H9 (cell line): ENCODE measurements around the gene KL. TPM values are rescaled to one million over a fixed set of nuclear protein-coding genes. Genes with fewer than 3 reads are reported as not detected.
A peak's percentile ranks its signal among the peaks of the same experiment; 100 is the strongest.

Experiments
- DNase-seq: peaks from one replicate; pipeline ENCODE4 v3.0.0-alpha.2; 2017
- H2AFZ ChIP-seq: one replicate; pipeline ENCODE4 v1.6.1; 2013; ENCODE audit warnings: mild to moderate bottlenecking, low read length, control low read depth, moderate library complexity
- H2AK5ac ChIP-seq: 2 replicates; pipeline ENCODE4 v1.6.1; 2013; ENCODE audit warnings: low read length, control low read depth, mixed read lengths; ENCODE audit not compliant: insufficient read length
- H2BK120ac ChIP-seq: one replicate; pipeline ENCODE4 v1.6.1; 2013; ENCODE audit warnings: low read depth, mild to moderate bottlenecking, low read length, control low read depth, inconsistent platforms; ENCODE audit not compliant: poor library complexity, severe bottlenecking
- H2BK12ac ChIP-seq: 2 replicates; pipeline ENCODE4 v1.6.1; 2013; ENCODE audit warnings: low read length, control low read depth, mixed read lengths, low read depth; ENCODE audit not compliant: insufficient read length
- H2BK15ac ChIP-seq: 2 replicates; pipeline ENCODE4 v1.6.1; 2013; ENCODE audit warnings: low read depth, low read length, control low read depth
- H2BK20ac ChIP-seq: one replicate; pipeline ENCODE4 v1.6.1; 2013; ENCODE audit warnings: low read depth, mild to moderate bottlenecking, low read length, control low read depth, inconsistent platforms; ENCODE audit not compliant: poor library complexity, severe bottlenecking
- H2BK5ac ChIP-seq: 2 replicates; pipeline ENCODE4 v1.6.1; 2013; ENCODE audit warnings: low read length, control low read depth, mixed read lengths; ENCODE audit not compliant: insufficient read length
- H3K14ac ChIP-seq: 2 replicates; pipeline ENCODE4 v1.6.1; 2013; ENCODE audit warnings: low read length, control low read depth; ENCODE audit not compliant: insufficient read depth
- H3K18ac ChIP-seq: 2 replicates; pipeline ENCODE4 v1.6.1; 2013; ENCODE audit warnings: low read depth, mild to moderate bottlenecking, mixed read lengths, low read length, control low read depth; ENCODE audit not compliant: insufficient read length
- H3K23ac ChIP-seq: 2 replicates; pipeline ENCODE4 v1.6.1; 2013; ENCODE audit warnings: low read length, control low read depth, mixed read lengths, low read depth; ENCODE audit not compliant: insufficient read length
- H3K23me2 ChIP-seq: 2 replicates; pipeline ENCODE4 v1.6.1; 2013; ENCODE audit warnings: low read depth, mild to moderate bottlenecking, mixed read lengths, low read length, control low read depth; ENCODE audit not compliant: insufficient read length, poor library complexity, severe bottlenecking
- H3K27ac ChIP-seq: 2 replicates; pipeline ENCODE4 v1.5.1; 2013; ENCODE audit warnings: low read length, control low read depth, mixed read lengths, low read depth; ENCODE audit not compliant: insufficient read length
- H3K27me3 ChIP-seq: 2 replicates; pipeline ENCODE4 v1.6.1; 2013; ENCODE audit warnings: low read length, control low read depth, inconsistent platforms; ENCODE audit not compliant: insufficient read depth
- H3K4ac ChIP-seq: 2 replicates; pipeline ENCODE4 v1.6.1; 2013; ENCODE audit warnings: low read depth, mild to moderate bottlenecking, control low read depth, inconsistent platforms, low read length, moderate library complexity
- H3K4me1 ChIP-seq: 2 replicates; pipeline ENCODE4 v1.6.1; 2013; ENCODE audit warnings: low read length, control low read depth, inconsistent platforms; ENCODE audit not compliant: insufficient read depth
- H3K4me2 ChIP-seq: 2 replicates; pipeline ENCODE4 v1.6.1; 2013; ENCODE audit warnings: low read length, control low read depth, mixed read lengths; ENCODE audit not compliant: insufficient read length, insufficient read depth
- H3K56ac ChIP-seq: 2 replicates; pipeline ENCODE4 v1.6.1; 2013; ENCODE audit warnings: low read depth, mild to moderate bottlenecking, mixed read lengths, low read length, control low read depth; ENCODE audit not compliant: insufficient read length
- H3K79me1 ChIP-seq: 2 replicates; pipeline ENCODE4 v1.6.1; 2013; ENCODE audit warnings: low read depth, mild to moderate bottlenecking, moderate library complexity, low read length, control low read depth, inconsistent platforms; ENCODE audit not compliant: insufficient read depth, poor library complexity, severe bottlenecking
- H3K79me2 ChIP-seq: 2 replicates; pipeline ENCODE4 v1.6.1; 2013; ENCODE audit warnings: low read length, control low read depth, inconsistent platforms; ENCODE audit not compliant: insufficient read depth
- H3K9ac ChIP-seq: 2 replicates; pipeline ENCODE4 v1.6.1; 2013; ENCODE audit warnings: low read length, control low read depth, mixed read lengths; ENCODE audit not compliant: insufficient read length; ENCODE audit errors: extremely low read depth
- H3K9me3 ChIP-seq: one replicate; pipeline ENCODE4 v1.6.1; 2013; ENCODE audit warnings: low read depth, low read length, inconsistent platforms; ENCODE audit not compliant: control insufficient read depth
- H3T11ph ChIP-seq: one replicate; pipeline ENCODE4 v1.6.1; 2013; ENCODE audit warnings: mild to moderate bottlenecking, low read length, control low read depth, inconsistent platforms
- H4K20me1 ChIP-seq: one replicate; pipeline ENCODE4 v1.6.1; 2013; ENCODE audit not compliant: control insufficient read depth, insufficient read length, insufficient read depth
- H4K5ac ChIP-seq: 2 replicates; pipeline ENCODE4 v1.6.1; 2013; ENCODE audit warnings: low read depth, mild to moderate bottlenecking, mixed read lengths, low read length, control low read depth; ENCODE audit not compliant: insufficient read length
- H4K8ac ChIP-seq: replicated peaks from 2 replicates; pipeline ENCODE4 v1.6.1; 2013; ENCODE audit warnings: low read length, control low read depth, mixed read lengths, low read depth; ENCODE audit not compliant: insufficient read length
- H4K91ac ChIP-seq: 2 replicates; pipeline ENCODE4 v1.6.1; 2013; ENCODE audit warnings: low read depth, mild to moderate bottlenecking, moderate library complexity, mixed read lengths, low read length, control low read depth; ENCODE audit not compliant: insufficient read length
- H3K27ac Mint-ChIP-seq, 3 experiments: 2 replicates in 2 of 3; 3 replicates in 1 of 3; pipeline ENCODE4 v1.8.0; 2020 to 2021; ENCODE audit warnings: mixed read lengths in 3 of 3, mild to moderate bottlenecking in 1 of 3, moderate library complexity in 1 of 3
- H3K27me3 Mint-ChIP-seq: 2 replicates; pipeline ENCODE4 v1.8.0; 2021; ENCODE audit warnings: low read depth, mild to moderate bottlenecking, moderate library complexity, mixed read lengths
- H3K36me3 Mint-ChIP-seq, 3 experiments: 2 replicates in 2 of 3; 3 replicates in 1 of 3; pipeline ENCODE4 v1.8.0; 2020 to 2021; ENCODE audit warnings: low read depth in 3 of 3, mixed read lengths in 3 of 3; ENCODE audit not compliant: insufficient read depth in 1 of 3
- H3K4me1 Mint-ChIP-seq, 2 experiments: 2 replicates each; pipeline ENCODE4 v1.8.0; 2020; ENCODE audit warnings: mixed read lengths in 2 of 2
- H3K4me3 Mint-ChIP-seq, 2 experiments: 2 replicates in 1 of 2; 3 replicates in 1 of 2; pipeline ENCODE4 v1.8.0; 2020 to 2021; ENCODE audit warnings: mild to moderate bottlenecking in 2 of 2, mixed read lengths in 2 of 2, moderate library complexity in 1 of 2
- H3K9me3 Mint-ChIP-seq, 2 experiments: 2 replicates in 1 of 2; 3 replicates in 1 of 2; pipeline ENCODE4 v1.8.0; 2020; ENCODE audit warnings: mild to moderate bottlenecking in 2 of 2, mixed read lengths in 2 of 2, moderate library complexity in 1 of 2
- CTCF ChIP-seq: fragments of 200-600 bp; sonication (generic); conservative IDR thresholded peaks from 3 replicates; pipeline ENCODE4 v1.8.0; 2021; ENCODE audit warnings: antibody characterized with exemption, mild to moderate bottlenecking
- WGBS: extraction: QIAGEN DNeasy Blood & Tissue Kit; methylation state at CpG from one replicate; pipeline ENCODE4 v1.1.7; 2013; ENCODE audit warnings: missing lambda C conversion rate, low lambda C conversion rate, mixed read lengths; ENCODE audit not compliant: insufficient read length; ENCODE audit errors: extremely low coverage; 5-methylcytosine and 5-hydroxymethylcytosine counted together
- total RNA-seq: library from RNA; stranded (reverse); gene quantifications from 2 replicates; pipeline ENCODE4 v1.2.1, GENCODE V29; 2021

The KL gene
- total RNA-seq, 1 experiment from 2014 or later = not detected

DNA sequence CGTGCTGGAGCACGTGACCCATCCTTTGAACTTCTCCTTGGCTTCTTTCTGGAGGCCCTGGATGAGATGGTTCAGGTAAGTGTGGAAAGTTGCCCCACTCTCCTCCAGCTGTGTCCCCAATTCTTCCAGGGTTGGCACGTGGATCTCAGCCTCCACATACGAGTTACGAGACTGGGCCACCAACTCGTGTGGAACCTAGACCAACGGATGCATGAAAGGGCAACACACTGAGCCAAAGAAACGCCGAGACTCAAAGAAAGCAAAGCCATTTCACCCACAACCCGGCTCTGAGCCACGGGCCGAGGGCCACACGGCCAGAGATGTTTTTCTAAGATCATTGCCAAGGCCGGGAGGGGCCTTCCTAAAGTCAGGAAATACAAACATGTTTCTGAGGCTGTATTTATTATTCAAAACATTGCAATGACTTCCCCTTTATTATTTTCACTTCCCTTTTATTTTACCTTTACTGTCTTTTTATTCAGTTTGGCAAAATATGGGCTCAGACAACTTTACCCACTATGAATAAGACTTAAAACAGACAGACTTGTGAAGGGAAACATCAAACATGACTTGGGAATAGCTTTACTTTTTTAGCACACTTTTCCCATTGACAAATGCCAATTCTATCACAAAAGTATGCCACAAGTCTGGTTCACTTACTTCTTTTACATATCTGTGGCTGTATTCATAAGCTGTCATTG, 94.6 kb downstream of the KL start:
- Histone ChIP-seq H3K4ac (no peak overlapping the region), H4K8ac (no peak overlapping the region), H3K14ac (no peak overlapping the region), H2AK5ac (no peak overlapping the region), H3K9ac (no peak overlapping the region), H4K91ac (no peak overlapping the region), H4K20me1 (no peaks in the 10 kb centered on the region), H2AFZ (no peak overlapping the region), H3T11ph (no peak overlapping the region), H3K27ac (no peak overlapping the region), H3K4me1 (no peaks in the 10 kb centered on the region), H3K79me1 (no peaks in the 10 kb centered on the region), H3K4me2 (no peak overlapping the region), H3K23me2 (no peaks in the 10 kb centered on the region), H4K5ac (no peak overlapping the region), H2BK5ac (no peak overlapping the region), H3K23ac (no peak overlapping the region), H2BK120ac (no peak overlapping the region), H3K18ac (no peak overlapping the region), H3K56ac (no peak overlapping the region), H2BK12ac (no peak overlapping the region), H3K9me3 (no peaks in the 10 kb centered on the region), H2BK20ac (no peak overlapping the region), H2BK15ac (peak overlapping the region; percentile 91; the same call in 1 of the 2 replicates), H3K79me2 (no peaks in the 10 kb centered on the region), H3K27me3 (0 out of 2 replicates have a peak, but pooled peaks cover 2% of the 10 kb centered on the region)
- no peak for DNase-seq
- Mint-ChIP-seq H3K4me3 (no peak overlapping the region), H3K9me3 (no peaks in the 10 kb centered on the region), H3K27me3 (no peaks in the 10 kb centered on the region), H3K36me3 (peaks cover 0 to 6% (median 0%) of the 10 kb centered on the region in 3 experiments; a peak in 1 of 7 replicates), H3K27ac (no peak overlapping the region), H3K4me1 (no peaks in the 10 kb centered on the region)
- no CpG with 5 or more reads among the region's 14 CpGs for WGBS
- no peak for TF ChIP-seq CTCF
